Liver (tissue), 9 donors: ENCODE measurements around the gene BSN. TPM values are rescaled to one million over a fixed set of nuclear protein-coding genes. Genes with fewer than 3 reads are reported as not detected.
A peak's percentile ranks its signal among the peaks of the same experiment; 100 is the strongest.

Experiments
- DNase-seq: peaks from one replicate; pipeline ENCODE4 v3.0.0-alpha.2; 2017; ENCODE audit warnings: low spot score
- H3K27ac ChIP-seq, 2 donors: one replicate each; pipeline ENCODE4 v1.7.0; 2013; ENCODE audit warnings: inconsistent platforms in 2 of 2, low read length in 2 of 2, control low read depth in 1 of 2, low read depth in 1 of 2, mild to moderate bottlenecking in 1 of 2
- H3K27me3 ChIP-seq, 4 donors: one replicate each; pipeline versions ENCODE4 v1.6.1 to v1.7.0; 2013; ENCODE audit warnings: low read length in 3 of 4, inconsistent platforms in 1 of 4, mild to moderate bottlenecking in 1 of 4, moderate library complexity in 1 of 4; ENCODE audit not compliant: control insufficient read depth in 4 of 4, insufficient read depth in 4 of 4
- H3K36me3 ChIP-seq, 4 donors: one replicate each; pipeline versions ENCODE4 v1.6.1 to v1.7.0; 2013; ENCODE audit warnings: low read length in 3 of 4, mild to moderate bottlenecking in 3 of 4, low read depth in 1 of 4, moderate library complexity in 1 of 4; ENCODE audit not compliant: control insufficient read depth in 4 of 4, insufficient read depth in 3 of 4
- H3K4me1 ChIP-seq, 4 donors: one replicate each; pipeline versions ENCODE4 v1.6.1 to v1.7.0; 2013; ENCODE audit warnings: low read length in 3 of 4, mild to moderate bottlenecking in 3 of 4, moderate library complexity in 1 of 4; ENCODE audit not compliant: control insufficient read depth in 4 of 4, insufficient read depth in 4 of 4
- H3K4me3 ChIP-seq, 3 donors: one replicate each; pipeline versions ENCODE4 v1.6.1 to v1.7.0; 2013; ENCODE audit warnings: low read length in 3 of 3, control low read depth in 1 of 3, low read depth in 1 of 3, mild to moderate bottlenecking in 1 of 3
- H3K9ac ChIP-seq, 2 donors: one replicate each; pipeline ENCODE4 v1.7.0; 2013; ENCODE audit warnings: low read length in 2 of 2, mild to moderate bottlenecking in 2 of 2, moderate library complexity in 2 of 2, control low read depth in 1 of 2, low read depth in 1 of 2
- H3K9me3 ChIP-seq, 4 donors: one replicate each; pipeline versions ENCODE4 v1.6.1 to v1.7.0; 2013; ENCODE audit warnings: low read length in 3 of 4; ENCODE audit not compliant: control insufficient read depth in 4 of 4
- EGR1 ChIP-seq, 2 donors: IDR thresholded peaks; 2 replicates each; pipeline ENCODE4 v1.6.1; 2016 to 2018; ENCODE audit warnings: antibody characterized with exemption in 2 of 2, low read depth in 2 of 2
- FOXA1 ChIP-seq: IDR thresholded peaks from 2 replicates; pipeline ENCODE4 v1.6.1; 2016; ENCODE audit warnings: antibody characterized with exemption
- FOXA2 ChIP-seq: IDR thresholded peaks from 2 replicates; pipeline ENCODE4 v1.6.1; 2016; ENCODE audit warnings: antibody characterized with exemption
- GABPA ChIP-seq, 2 donors: IDR thresholded peaks in 1 of 2; conservative IDR thresholded peaks in 1 of 2; 2 replicates each; pipeline ENCODE4 v1.6.1; 2016; ENCODE audit warnings: antibody characterized with exemption in 2 of 2, mild to moderate bottlenecking in 1 of 2, moderate library complexity in 1 of 2
- HNF4A ChIP-seq, 2 donors: conservative IDR thresholded peaks; 2 replicates each; pipeline ENCODE4 v1.6.1; 2016; ENCODE audit warnings: antibody characterized with exemption in 2 of 2, mild to moderate bottlenecking in 2 of 2
- HNF4G ChIP-seq: IDR thresholded peaks from 2 replicates; pipeline ENCODE4 v1.6.1; 2016; ENCODE audit warnings: antibody characterized with exemption
- JUND ChIP-seq, 2 donors: IDR thresholded peaks; 2 replicates each; pipeline ENCODE4 v1.6.1; 2016; ENCODE audit warnings: antibody characterized with exemption in 2 of 2
- NR2F2 ChIP-seq: IDR thresholded peaks from 2 replicates; pipeline ENCODE4 v1.6.1; 2016; ENCODE audit warnings: antibody characterized with exemption
- RAD21 ChIP-seq, 2 donors: IDR thresholded peaks; 2 replicates each; pipeline ENCODE4 v1.6.1; 2016; ENCODE audit warnings: antibody characterized with exemption in 2 of 2, mild to moderate bottlenecking in 2 of 2
- RXRA ChIP-seq, 2 donors: IDR thresholded peaks; 2 replicates each; pipeline ENCODE4 v1.6.1; 2017 to 2018; ENCODE audit warnings: antibody characterized with exemption in 2 of 2, mild to moderate bottlenecking in 1 of 2
- SP1 ChIP-seq: IDR thresholded peaks from 2 replicates; pipeline ENCODE4 v1.6.1; 2018; ENCODE audit warnings: antibody characterized with exemption, mild to moderate bottlenecking
- YY1 ChIP-seq: IDR thresholded peaks from 2 replicates; pipeline ENCODE4 v1.6.1; 2016; ENCODE audit warnings: antibody characterized with exemption, mild to moderate bottlenecking
- WGBS: extraction: QIAGEN DNeasy Blood & Tissue Kit; methylation state at CpG from one replicate; pipeline ENCODE4 v1.1.7; 2013; 5-methylcytosine and 5-hydroxymethylcytosine counted together
- polyA plus RNA-seq, 2 donors: library from polyadenylated mRNA; stranded (reverse) in 1 of 2; unstranded in 1 of 2; fragments of 200-250 nt in 1 of 2; fragments of >200 nt in 1 of 2; fragmentation: Nextera tagmentation in 1 of 2; extraction: Ambion mirVana in 1 of 2; gene quantifications; one replicate each; pipeline versions ENCODE4 v1.2.1 to v1.2.3, GENCODE V29; 2013 to 2015
- total RNA-seq, 2 donors: library from RNA; depleted of rRNA; stranded (reverse); fragments of >200 nt; gene quantifications; one replicate each; pipeline ENCODE4 v1.2.3, GENCODE V29; 2014
- TF ChIP-seq, protein P1 (sequence below): IDR thresholded peaks from 2 replicates; pipeline ENCODE4 v1.6.1; 2016; ENCODE audit warnings: antibody characterized with exemption, mild to moderate bottlenecking
- TF ChIP-seq, protein P2 (sequence below): IDR thresholded peaks from 2 replicates; pipeline ENCODE4 v1.6.1; 2016; ENCODE audit warnings: antibody characterized with exemption
- TF ChIP-seq, protein P3 (sequence below): fragments of 150-350 bp; IDR thresholded peaks from 2 replicates; pipeline ENCODE4 v1.5.1; 2017; ENCODE audit warnings: improper control_type of control experiment, low read depth, low read length; ENCODE audit not compliant: missing input control
- donor health status: healthy.
- donor health status: healthy.
- donor health status: healthy.
- donor health status: healthy.
- donor health status: healthy.

Gene BSN
- total and polyA plus RNA-seq, 4 donors, result 0.32 to 0.67 (median 0.40) TPM

DNA sequence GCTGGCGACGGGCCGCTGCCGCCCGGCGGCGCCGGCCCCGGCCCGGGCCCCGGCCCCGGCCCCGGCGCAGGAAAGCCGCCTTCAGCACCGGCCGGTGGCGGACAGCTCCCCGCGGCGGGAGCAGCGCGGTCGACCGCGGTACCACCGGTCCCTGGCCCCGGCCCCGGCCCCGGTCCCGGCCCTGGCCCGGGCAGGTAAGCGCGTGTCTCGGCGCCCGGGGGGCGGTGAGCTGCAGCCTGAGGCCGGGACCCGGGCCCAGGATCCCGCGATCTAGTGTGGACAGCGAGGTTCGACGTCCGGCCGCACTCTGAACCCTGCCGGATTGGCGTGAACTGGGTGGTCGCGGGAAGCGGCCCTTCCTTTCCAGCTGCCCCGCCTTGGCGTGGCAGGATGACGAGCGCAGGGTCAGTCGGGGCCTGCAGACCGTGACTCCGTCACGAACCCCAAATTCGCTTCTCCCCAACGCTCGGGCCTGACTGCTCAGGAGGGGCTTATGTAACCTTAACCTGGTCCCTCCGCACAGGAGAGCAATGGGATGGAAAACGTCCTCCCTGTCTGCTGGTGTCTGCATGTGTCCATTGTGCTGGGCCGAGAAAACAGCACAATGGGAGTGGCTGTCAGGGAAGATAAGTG lies 472 bp downstream of the BSN start:
- WGBS, result 2% methylated on average over 66 of the region's 66 CpGs
- Histone ChIP-seq H3K27me3 (no peaks in the 10 kb centered on the region), H3K4me3 (peak overlapping the region in 2 of 3 donors; percentile 51 to 85), H3K27ac (no peak overlapping the region), H3K4me1 (peaks cover 7 to 19% (median 13%) of the 10 kb centered on the region in 4 donors), H3K9me3 (no peaks in the 10 kb centered on the region), H3K36me3 (no peaks in the 10 kb centered on the region), H3K9ac (no peak overlapping the region)
- DNase-seq, result peak; percentile 75
- TF ChIP-seq, protein P1, sequence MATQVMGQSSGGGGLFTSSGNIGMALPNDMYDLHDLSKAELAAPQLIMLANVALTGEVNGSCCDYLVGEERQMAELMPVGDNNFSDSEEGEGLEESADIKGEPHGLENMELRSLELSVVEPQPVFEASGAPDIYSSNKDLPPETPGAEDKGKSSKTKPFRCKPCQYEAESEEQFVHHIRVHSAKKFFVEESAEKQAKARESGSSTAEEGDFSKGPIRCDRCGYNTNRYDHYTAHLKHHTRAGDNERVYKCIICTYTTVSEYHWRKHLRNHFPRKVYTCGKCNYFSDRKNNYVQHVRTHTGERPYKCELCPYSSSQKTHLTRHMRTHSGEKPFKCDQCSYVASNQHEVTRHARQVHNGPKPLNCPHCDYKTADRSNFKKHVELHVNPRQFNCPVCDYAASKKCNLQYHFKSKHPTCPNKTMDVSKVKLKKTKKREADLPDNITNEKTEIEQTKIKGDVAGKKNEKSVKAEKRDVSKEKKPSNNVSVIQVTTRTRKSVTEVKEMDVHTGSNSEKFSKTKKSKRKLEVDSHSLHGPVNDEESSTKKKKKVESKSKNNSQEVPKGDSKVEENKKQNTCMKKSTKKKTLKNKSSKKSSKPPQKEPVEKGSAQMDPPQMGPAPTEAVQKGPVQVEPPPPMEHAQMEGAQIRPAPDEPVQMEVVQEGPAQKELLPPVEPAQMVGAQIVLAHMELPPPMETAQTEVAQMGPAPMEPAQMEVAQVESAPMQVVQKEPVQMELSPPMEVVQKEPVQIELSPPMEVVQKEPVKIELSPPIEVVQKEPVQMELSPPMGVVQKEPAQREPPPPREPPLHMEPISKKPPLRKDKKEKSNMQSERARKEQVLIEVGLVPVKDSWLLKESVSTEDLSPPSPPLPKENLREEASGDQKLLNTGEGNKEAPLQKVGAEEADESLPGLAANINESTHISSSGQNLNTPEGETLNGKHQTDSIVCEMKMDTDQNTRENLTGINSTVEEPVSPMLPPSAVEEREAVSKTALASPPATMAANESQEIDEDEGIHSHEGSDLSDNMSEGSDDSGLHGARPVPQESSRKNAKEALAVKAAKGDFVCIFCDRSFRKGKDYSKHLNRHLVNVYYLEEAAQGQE, result peak; percentile 96
- no peak for TF ChIP-seq FOXA1

DNA sequence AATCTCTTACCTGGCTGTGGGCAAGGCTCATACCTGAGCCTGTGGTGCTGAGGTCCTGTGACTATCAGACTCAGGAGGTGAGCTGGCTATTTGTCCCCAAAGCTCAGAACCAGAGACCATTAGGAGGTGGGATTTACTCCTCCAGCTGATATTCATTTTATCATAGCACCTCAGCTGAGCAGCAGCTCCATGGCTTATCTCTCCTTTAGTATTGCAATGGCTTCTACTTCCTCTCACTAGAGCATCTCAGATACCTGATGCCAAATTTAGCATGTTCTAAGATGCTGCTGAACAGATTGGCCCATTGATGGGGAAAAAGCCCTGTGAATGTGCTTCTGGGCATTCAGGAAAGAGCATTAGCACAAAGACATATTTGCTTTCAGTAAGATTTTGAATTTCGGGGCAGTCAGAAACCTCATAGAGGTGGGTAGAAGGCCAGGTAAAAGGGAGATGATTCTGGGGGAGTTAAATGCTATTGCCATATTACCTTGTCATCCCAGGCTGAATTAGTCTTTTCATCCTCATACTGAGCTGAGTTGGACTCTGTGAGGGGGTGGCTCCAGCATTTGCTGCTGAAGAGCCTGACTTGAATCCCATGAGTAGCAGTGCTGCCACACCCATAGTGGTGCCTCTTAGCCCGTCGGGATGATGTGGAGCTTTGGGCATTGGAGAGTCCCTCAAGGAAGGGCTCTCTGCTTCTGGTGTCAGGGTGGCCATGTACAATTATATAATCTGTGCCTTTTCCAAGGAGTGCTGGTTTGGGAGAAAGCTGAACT lies 2.4 kb downstream of the BSN start:
- H3K9ac ChIP-seq, result no peak overlapping the region
- WGBS, result 93% methylated on average over 3 of the region's 3 CpGs
- TF ChIP-seq RAD21 (IDR thresholded peaks at IDR 0.05), result no peak
- TF ChIP-seq GABPA (IDR thresholded peaks at IDR 0.05 in 1 of 2, conservative IDR thresholded peaks at IDR 0.05 in 1 of 2), result no peak
- no peak for TF ChIP-seq HNF4A (conservative IDR thresholded peaks at IDR 0.05)
- TF ChIP-seq JUND (IDR thresholded peaks at IDR 0.05), result no peak
- no peak for TF ChIP-seq YY1
- TF ChIP-seq, protein P1, result no peak
- TF ChIP-seq FOXA2, result no peak
- TF ChIP-seq, protein P2, sequence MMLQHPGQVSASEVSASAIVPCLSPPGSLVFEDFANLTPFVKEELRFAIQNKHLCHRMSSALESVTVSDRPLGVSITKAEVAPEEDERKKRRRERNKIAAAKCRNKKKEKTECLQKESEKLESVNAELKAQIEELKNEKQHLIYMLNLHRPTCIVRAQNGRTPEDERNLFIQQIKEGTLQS, result no peak
- no peak for TF ChIP-seq HNF4G
- TF ChIP-seq RXRA (IDR thresholded peaks at IDR 0.05), result no peak
- TF ChIP-seq, protein P3, sequence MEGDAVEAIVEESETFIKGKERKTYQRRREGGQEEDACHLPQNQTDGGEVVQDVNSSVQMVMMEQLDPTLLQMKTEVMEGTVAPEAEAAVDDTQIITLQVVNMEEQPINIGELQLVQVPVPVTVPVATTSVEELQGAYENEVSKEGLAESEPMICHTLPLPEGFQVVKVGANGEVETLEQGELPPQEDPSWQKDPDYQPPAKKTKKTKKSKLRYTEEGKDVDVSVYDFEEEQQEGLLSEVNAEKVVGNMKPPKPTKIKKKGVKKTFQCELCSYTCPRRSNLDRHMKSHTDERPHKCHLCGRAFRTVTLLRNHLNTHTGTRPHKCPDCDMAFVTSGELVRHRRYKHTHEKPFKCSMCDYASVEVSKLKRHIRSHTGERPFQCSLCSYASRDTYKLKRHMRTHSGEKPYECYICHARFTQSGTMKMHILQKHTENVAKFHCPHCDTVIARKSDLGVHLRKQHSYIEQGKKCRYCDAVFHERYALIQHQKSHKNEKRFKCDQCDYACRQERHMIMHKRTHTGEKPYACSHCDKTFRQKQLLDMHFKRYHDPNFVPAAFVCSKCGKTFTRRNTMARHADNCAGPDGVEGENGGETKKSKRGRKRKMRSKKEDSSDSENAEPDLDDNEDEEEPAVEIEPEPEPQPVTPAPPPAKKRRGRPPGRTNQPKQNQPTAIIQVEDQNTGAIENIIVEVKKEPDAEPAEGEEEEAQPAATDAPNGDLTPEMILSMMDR, result no peak
- TF ChIP-seq EGR1 (IDR thresholded peaks at IDR 0.05; ENCODE audit: low read depth in 2 of 2), result no peak
- TF ChIP-seq SP1, result no peak
- TF ChIP-seq NR2F2, result no peak
- TF ChIP-seq FOXA1, result no peak
- peaks cover 7 to 19% (median 13%) of the 10 kb centered on the region in 4 donors for H3K4me1 ChIP-seq
- H3K36me3 ChIP-seq, result no peaks in the 10 kb centered on the region
- no peak overlapping the region for H3K27ac ChIP-seq
- H3K4me3 ChIP-seq, result no peak overlapping the region
- DNase-seq, result no peak
- H3K9me3 ChIP-seq, result no peaks in the 10 kb centered on the region
- no peaks in the 10 kb centered on the region for H3K27me3 ChIP-seq
